ENCODE measurements around the gene CDC6.

The CDC6 gene

GRCh38 chr17:40279402-40279801 lies 8.3 kb upstream of the CDC6 start:
- H3K36me3 ChIP-seq (ENCODE audit: insufficient read depth): no peaks in the 10 kb centered on the region
- no peaks in the 10 kb centered on the region for H3K27me3 ChIP-seq (ENCODE audit: insufficient read depth, low read depth)
- H3K27ac ChIP-seq: no peak overlapping the region
- H2AFZ ChIP-seq (ENCODE audit: low read depth): no peak overlapping the region
- no peak overlapping the region for H3K4me3 ChIP-seq (IDR thresholded peaks at IDR 0.05; ENCODE audit: insufficient read depth, low read depth, low read length)
- H3K9ac ChIP-seq: no peak overlapping the region
- H3K79me2 ChIP-seq (ENCODE audit: insufficient read depth, low read depth): no peaks in the 10 kb centered on the region
- H4K20me1 ChIP-seq (ENCODE audit: insufficient read depth): no peaks in the 10 kb centered on the region
- H3K4me2 ChIP-seq: no peak overlapping the region
- no peak for TF ChIP-seq CTCF (conservative IDR thresholded peaks at IDR 0.05; ENCODE audit: low read depth, low read length)
- peaks cover 24% of the 10 kb centered on the region for H3K4me1 ChIP-seq (ENCODE audit: low read depth, poor library complexity, severe bottlenecking)

- H3K4me2 ChIP-seq: no peak overlapping the region
- no peaks in the 10 kb centered on the region for H3K79me2 ChIP-seq (ENCODE audit: insufficient read depth, low read depth)
- H3K9ac ChIP-seq: no peak overlapping the region
- H3K4me1 ChIP-seq (ENCODE audit: low read depth, poor library complexity, severe bottlenecking): peaks cover 25% of the 10 kb centered on the region
- no peak overlapping the region for H2AFZ ChIP-seq (ENCODE audit: low read depth)
- TF ChIP-seq CTCF (conservative IDR thresholded peaks at IDR 0.05; ENCODE audit: low read depth, low read length): no peak
- H3K27me3 ChIP-seq (ENCODE audit: insufficient read depth, low read depth): no peaks in the 10 kb centered on the region
- no peaks in the 10 kb centered on the region for H3K36me3 ChIP-seq (ENCODE audit: insufficient read depth)
- H4K20me1 ChIP-seq (ENCODE audit: insufficient read depth): no peaks in the 10 kb centered on the region
- no peak overlapping the region for H3K27ac ChIP-seq
- no peak overlapping the region for H3K4me3 ChIP-seq (IDR thresholded peaks at IDR 0.05; ENCODE audit: insufficient read depth, low read depth, low read length)
These were observed 6.0 kb upstream of the CDC6 start for GRCh38 chr17:40281663-40282062.

GRCh38 chr17:40283662-40284061 lies 4.0 kb upstream of the CDC6 start:
- H3K79me2 ChIP-seq (ENCODE audit: insufficient read depth, low read depth): peaks cover 9% of the 10 kb centered on the region
- H3K9ac ChIP-seq: no peak overlapping the region
- no peak overlapping the region; the same call in 1 of the 2 replicates for H3K27ac ChIP-seq
- H3K4me1 ChIP-seq (ENCODE audit: low read depth, poor library complexity, severe bottlenecking): peaks cover 29% of the 10 kb centered on the region
- H3K36me3 ChIP-seq (ENCODE audit: insufficient read depth): no peaks in the 10 kb centered on the region
- no peak for TF ChIP-seq CTCF (conservative IDR thresholded peaks at IDR 0.05; ENCODE audit: low read depth, low read length)
- H4K20me1 ChIP-seq (ENCODE audit: insufficient read depth): no peaks in the 10 kb centered on the region
- H3K27me3 ChIP-seq (ENCODE audit: insufficient read depth, low read depth): no peaks in the 10 kb centered on the region
- no peak overlapping the region for H2AFZ ChIP-seq (ENCODE audit: low read depth)
- no peak overlapping the region for H3K4me3 ChIP-seq (IDR thresholded peaks at IDR 0.05; ENCODE audit: insufficient read depth, low read depth, low read length)
- peak overlapping the region; percentile 49 for H3K4me2 ChIP-seq

- no peak overlapping the region for H3K9ac ChIP-seq
- H4K20me1 ChIP-seq (ENCODE audit: insufficient read depth): no peaks in the 10 kb centered on the region
- no peak overlapping the region for H3K27ac ChIP-seq
- no peak overlapping the region for H3K4me3 ChIP-seq (IDR thresholded peaks at IDR 0.05; ENCODE audit: insufficient read depth, low read depth, low read length)
- no peak overlapping the region for H2AFZ ChIP-seq (ENCODE audit: low read depth)
- no peak for TF ChIP-seq CTCF (conservative IDR thresholded peaks at IDR 0.05; ENCODE audit: low read depth, low read length)
- H3K36me3 ChIP-seq (ENCODE audit: insufficient read depth): no peaks in the 10 kb centered on the region
- peaks cover 14% of the 10 kb centered on the region for H3K79me2 ChIP-seq (ENCODE audit: insufficient read depth, low read depth)
- peaks cover 34% of the 10 kb centered on the region for H3K4me1 ChIP-seq (ENCODE audit: low read depth, poor library complexity, severe bottlenecking)
- peak overlapping the region; percentile 49 for H3K4me2 ChIP-seq
- no peaks in the 10 kb centered on the region for H3K27me3 ChIP-seq (ENCODE audit: insufficient read depth, low read depth)
These were observed 3.5 kb upstream of the CDC6 start for GRCh38 chr17:40284085-40284713.

Data from KMS-11 (cell line).